Osteoblast (primary cell): ENCODE measurements around the gene USP12. TPM values are rescaled to one million over a fixed set of nuclear protein-coding genes. Genes with fewer than 3 reads are reported as not detected.

Experiments used
- DNase-seq: peaks from one replicate; pipeline ENCODE4 v3.0.0; 2011; ENCODE audit warnings: low spot score, mixed read lengths; ENCODE audit not compliant: insufficient read length; ENCODE audit errors: missing footprints
- H2AFZ ChIP-seq: 2 replicates; pipeline ENCODE4 v1.6.0; 2011; ENCODE audit warnings: mild to moderate bottlenecking, low read length
- H3K27ac ChIP-seq: 2 replicates; pipeline ENCODE4 v1.5.1; 2011; ENCODE audit warnings: mild to moderate bottlenecking, low read depth, low read length, moderate library complexity
- H3K27me3 ChIP-seq: 2 replicates; pipeline ENCODE4 v1.6.0; 2012; ENCODE audit warnings: mild to moderate bottlenecking, control low read depth, inconsistent platforms, low read length, moderate library complexity; ENCODE audit not compliant: insufficient read depth
- H3K36me3 ChIP-seq: 2 replicates; pipeline ENCODE4 v1.5.1; 2011; ENCODE audit warnings: mild to moderate bottlenecking, low read length, control low read depth, moderate library complexity; ENCODE audit not compliant: insufficient read depth
- H3K4me1 ChIP-seq: 2 replicates; pipeline ENCODE4 v1.5.1; 2011; ENCODE audit warnings: mild to moderate bottlenecking, low read length, control low read depth, moderate library complexity; ENCODE audit not compliant: insufficient read depth
- H3K4me2 ChIP-seq: 2 replicates; pipeline ENCODE4 v1.6.0; 2011; ENCODE audit warnings: mild to moderate bottlenecking, low read length; ENCODE audit not compliant: insufficient read depth
- H3K4me3 ChIP-seq: fragments of 200-600 bp; sonication (generic); 3 replicates; pipeline ENCODE4 v1.5.1; 2012; ENCODE audit warnings: mild to moderate bottlenecking, low read length, inconsistent platforms; ENCODE audit not compliant: insufficient read depth
- H3K79me2 ChIP-seq: 2 replicates; pipeline ENCODE4 v1.6.0; 2012; ENCODE audit warnings: mild to moderate bottlenecking, low read length, control low read depth, inconsistent platforms; ENCODE audit not compliant: insufficient read depth
- H3K9me3 ChIP-seq: 2 replicates; pipeline ENCODE4 v1.5.1; 2011; ENCODE audit warnings: low read depth, low read length, control low read depth
- H4K20me1 ChIP-seq: 2 replicates; pipeline ENCODE4 v1.6.0; 2012; ENCODE audit warnings: mild to moderate bottlenecking, low read length, control low read depth; ENCODE audit not compliant: insufficient read depth
- total RNA-seq: library from RNA; depleted of rRNA; stranded (reverse); fragments of >200 nt; gene quantifications from 2 replicates; pipeline ENCODE4 v1.2.3, GENCODE V29; 2012
- TF ChIP-seq, protein P1 (sequence below): IDR thresholded peaks from 2 replicates; pipeline ENCODE4 v1.5.1; 2011; ENCODE audit warnings: mild to moderate bottlenecking, low read depth, low read length, moderate library complexity; ENCODE audit errors: extremely low read depth

USP12 gene
- total RNA-seq, 1 donor = 24.6 TPM

DNA sequence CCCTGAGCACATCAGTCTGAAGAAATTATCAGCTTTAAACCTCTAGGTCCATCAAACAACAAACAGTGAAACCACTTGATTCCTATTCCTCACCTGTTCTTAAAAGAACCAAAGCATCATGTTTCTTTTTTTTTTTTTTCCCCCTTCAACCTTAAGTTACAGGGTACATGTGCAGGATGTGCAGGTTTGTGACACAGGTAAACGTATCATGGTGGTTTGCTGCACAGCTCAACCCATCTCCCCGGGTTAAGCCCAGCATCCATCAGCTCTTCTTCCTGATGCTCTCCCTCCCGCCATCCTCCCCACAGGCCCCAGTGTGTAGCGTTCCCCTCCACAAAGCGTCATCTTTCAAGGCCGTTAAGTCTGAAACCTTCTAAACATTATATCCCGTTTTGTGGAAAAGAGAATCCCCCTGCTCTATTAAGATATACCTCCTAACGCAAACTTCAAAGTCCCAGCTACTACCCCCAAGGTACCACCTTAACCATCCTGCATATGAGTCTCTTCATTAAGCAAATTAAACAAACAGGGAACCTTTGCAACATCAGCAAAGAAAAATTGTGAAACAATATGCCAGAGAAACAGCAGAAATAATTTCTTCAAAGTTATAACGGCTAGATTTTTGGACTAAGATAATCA is 10.8 kb downstream of the USP12 start:
- Histone ChIP-seq H3K4me1 (no peaks in the 10 kb centered on the region), H3K4me2 (no peak overlapping the region), H3K79me2 (peaks cover 100% of the 10 kb centered on the region), H2AFZ (no peak overlapping the region), H3K27ac (no peak overlapping the region), H3K4me3 (no peak overlapping the region), H3K27me3 (no peaks in the 10 kb centered on the region), H3K9me3 (no peaks in the 10 kb centered on the region), H3K36me3 (no peaks in the 10 kb centered on the region), H4K20me1 (peaks cover 68% of the 10 kb centered on the region)
- TF ChIP-seq, protein P1, sequence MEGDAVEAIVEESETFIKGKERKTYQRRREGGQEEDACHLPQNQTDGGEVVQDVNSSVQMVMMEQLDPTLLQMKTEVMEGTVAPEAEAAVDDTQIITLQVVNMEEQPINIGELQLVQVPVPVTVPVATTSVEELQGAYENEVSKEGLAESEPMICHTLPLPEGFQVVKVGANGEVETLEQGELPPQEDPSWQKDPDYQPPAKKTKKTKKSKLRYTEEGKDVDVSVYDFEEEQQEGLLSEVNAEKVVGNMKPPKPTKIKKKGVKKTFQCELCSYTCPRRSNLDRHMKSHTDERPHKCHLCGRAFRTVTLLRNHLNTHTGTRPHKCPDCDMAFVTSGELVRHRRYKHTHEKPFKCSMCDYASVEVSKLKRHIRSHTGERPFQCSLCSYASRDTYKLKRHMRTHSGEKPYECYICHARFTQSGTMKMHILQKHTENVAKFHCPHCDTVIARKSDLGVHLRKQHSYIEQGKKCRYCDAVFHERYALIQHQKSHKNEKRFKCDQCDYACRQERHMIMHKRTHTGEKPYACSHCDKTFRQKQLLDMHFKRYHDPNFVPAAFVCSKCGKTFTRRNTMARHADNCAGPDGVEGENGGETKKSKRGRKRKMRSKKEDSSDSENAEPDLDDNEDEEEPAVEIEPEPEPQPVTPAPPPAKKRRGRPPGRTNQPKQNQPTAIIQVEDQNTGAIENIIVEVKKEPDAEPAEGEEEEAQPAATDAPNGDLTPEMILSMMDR = no peak
- no peak for DNase-seq

DNA sequence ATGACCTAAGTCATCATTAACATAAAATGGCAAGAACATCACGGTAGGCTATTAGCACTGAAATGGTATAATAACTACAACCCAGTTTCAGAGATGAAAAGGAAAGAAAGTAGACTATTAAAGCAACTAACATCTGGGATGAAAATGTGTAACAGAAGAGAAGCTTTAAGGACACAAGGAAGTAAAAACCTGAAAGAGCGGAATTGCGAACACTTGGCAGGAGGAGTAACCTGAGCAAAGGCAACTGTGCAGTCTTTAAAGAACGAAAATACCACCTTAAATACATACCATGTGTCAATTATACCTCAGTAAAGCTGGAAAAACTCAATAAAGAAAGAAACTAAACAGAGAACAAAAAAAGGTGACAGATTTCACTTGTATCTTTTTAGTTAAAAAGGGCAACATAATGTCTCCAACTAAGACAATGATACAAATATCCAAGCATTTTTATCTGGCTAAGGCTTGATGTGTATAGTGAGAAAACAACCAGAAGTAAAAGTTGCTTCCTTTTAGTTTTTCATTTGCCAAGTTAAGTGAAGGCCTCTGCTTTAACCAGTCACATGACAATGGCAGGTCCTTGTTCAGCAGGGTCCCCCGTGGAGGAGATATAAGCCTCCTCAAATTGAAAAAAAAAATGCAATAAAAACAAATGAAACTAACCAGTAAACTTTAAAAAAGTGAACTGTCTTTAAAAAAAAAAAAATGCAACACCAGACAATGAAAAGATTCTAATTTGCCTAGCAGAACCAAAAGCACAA is 11.6 kb downstream of the USP12 start:
- Histone ChIP-seq H3K27me3 (no peaks in the 10 kb centered on the region), H4K20me1 (peaks cover 61% of the 10 kb centered on the region), H2AFZ (no peak overlapping the region), H3K36me3 (no peaks in the 10 kb centered on the region), H3K4me2 (no peak overlapping the region), H3K79me2 (peaks cover 99% of the 10 kb centered on the region), H3K4me1 (no peaks in the 10 kb centered on the region), H3K27ac (no peak overlapping the region), H3K9me3 (no peaks in the 10 kb centered on the region), H3K4me3 (no peak overlapping the region)
- no peak for DNase-seq
- TF ChIP-seq, protein P1 = no peak

DNA sequence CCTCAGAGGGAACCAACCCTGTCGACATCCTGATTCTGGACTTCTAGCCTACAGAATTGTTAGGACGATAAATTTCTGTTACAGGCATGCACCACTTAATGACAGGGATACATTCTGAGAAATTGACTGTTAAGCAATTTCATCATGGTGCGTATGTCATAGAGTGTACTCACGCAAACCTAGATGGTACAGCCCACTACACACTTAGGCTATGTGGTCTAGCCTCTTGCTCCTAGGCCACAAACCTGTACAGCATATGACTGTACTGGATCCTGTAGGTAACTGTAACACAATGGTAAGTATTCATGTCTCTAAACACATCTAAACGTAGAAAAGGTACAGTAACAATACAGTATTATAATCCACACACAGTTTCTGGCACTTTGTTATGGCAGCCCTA is 13.3 kb downstream of the USP12 start:
- H3K4me3 ChIP-seq = no peak overlapping the region
- H3K4me1 ChIP-seq = no peaks in the 10 kb centered on the region
- no peaks in the 10 kb centered on the region for H3K27me3 ChIP-seq
- H3K9me3 ChIP-seq = no peaks in the 10 kb centered on the region
- H4K20me1 ChIP-seq = peaks cover 54% of the 10 kb centered on the region
- no peak overlapping the region for H2AFZ ChIP-seq
- no peak for DNase-seq
- TF ChIP-seq, protein P1 = no peak
- no peaks in the 10 kb centered on the region for H3K36me3 ChIP-seq
- H3K27ac ChIP-seq = no peak overlapping the region
- H3K4me2 ChIP-seq = no peak overlapping the region
- peaks cover 99% of the 10 kb centered on the region for H3K79me2 ChIP-seq

DNA sequence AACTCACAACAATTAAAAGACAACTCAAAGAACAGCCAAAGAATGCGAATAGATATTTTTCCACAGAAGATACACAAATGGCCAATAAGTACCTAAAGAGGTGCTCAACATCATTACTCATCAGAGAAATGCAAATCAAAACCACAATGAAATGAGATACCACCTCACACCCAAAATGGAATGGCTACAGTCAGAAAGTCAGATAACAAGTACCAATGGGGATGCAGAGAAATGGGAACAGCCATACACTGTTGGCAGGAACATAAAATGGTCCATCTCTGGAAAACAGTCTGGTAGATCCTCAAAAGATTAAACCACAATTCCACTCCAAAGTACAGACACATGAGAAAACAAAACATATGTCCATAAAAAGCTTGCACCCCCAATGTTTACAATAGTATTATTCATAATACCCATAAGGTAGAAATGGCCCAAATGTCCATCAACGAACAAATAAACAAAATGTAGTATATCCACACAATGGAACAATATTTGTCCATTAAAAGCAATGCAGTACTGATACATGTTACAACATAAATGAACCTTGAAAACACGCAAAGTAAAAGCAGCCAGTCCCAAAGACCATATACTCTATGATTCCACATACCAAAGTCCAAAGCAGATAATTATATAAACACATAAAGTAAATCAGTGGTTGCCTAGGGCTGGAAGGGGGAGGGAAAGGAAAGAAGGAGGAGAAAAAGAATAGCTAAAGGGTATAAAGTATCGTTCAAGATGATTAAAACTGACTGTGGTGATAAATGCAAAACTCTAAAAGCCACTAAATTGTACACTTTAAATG is 19.6 kb downstream of the USP12 start:
- Histone ChIP-seq H3K79me2 (peaks cover 92% of the 10 kb centered on the region), H3K4me3 (no peak overlapping the region), H2AFZ (no peak overlapping the region), H3K4me1 (no peaks in the 10 kb centered on the region), H3K27me3 (no peaks in the 10 kb centered on the region), H3K4me2 (no peak overlapping the region), H3K36me3 (no peaks in the 10 kb centered on the region), H3K27ac (no peak overlapping the region), H4K20me1 (peaks cover 39% of the 10 kb centered on the region), H3K9me3 (no peaks in the 10 kb centered on the region)
- TF ChIP-seq, protein P1 = no peak
- DNase-seq = no peak
